Measurements from ENCODE around the gene MAP2K1. TPM values are rescaled to one million over a fixed set of nuclear protein-coding genes. Genes with fewer than 3 reads are reported as not detected.
A peak's percentile ranks its signal among the peaks of the same experiment; 100 is the strongest.
"Not testable (repeated sequence)": the region's sequence is repeated elsewhere in the genome, so short reads cannot be mapped to it uniquely, and the experiment has no call there.

The MAP2K1 gene
- 57.7 and 70.0 TPM in 2 replicates for total RNA-seq

DNA sequence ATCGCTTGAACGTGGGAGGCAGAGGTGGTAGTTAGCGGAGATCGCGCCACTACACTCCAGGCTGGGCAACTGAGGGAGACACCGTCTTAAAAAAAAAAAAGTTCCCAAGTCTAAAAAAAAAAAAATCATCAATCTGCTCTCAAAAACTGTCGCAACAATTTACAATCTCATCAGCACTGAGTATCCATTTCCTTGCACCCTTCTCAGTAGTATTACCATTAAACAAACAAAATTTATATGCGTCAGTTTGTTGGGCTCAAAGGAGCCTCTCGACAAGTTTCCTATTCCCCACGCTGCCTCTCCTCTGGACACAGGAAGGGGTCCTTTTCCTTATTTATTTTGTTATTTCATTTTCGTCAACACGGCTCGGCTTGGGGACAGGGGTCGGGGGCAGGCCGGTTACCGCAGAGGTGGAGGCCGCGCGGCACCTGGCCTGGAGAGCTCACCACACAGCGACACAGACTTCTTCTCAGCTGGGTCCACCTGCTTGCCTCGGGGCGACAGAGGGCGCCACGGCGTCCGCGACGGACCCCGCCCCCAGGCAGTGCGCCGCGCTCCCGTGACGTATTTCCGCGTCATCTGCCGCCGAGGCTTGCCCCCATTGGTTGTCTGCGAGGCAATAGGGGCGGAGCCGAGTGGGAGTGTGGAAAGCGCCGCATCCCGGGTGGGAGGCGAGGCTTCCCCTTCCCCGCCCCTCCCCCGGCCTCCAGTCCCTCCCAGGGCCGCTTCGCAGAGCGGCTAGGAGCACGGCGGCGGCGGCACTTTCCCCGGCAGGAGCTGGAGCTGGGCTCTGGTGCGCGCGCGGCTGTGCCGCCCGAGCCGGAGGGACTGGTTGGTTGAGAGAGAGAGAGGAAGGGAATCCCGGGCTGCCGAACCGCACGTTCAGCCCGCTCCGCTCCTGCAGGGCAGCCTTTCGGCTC, at the start of gene MAP2K1:
Gene MAP2K1, plus strand, starts transcription at position 709 of the 920 bp plus-strand sequence. CDS start 436 bp downstream, outside the sequence.
- no peak for FAIRE-seq
- no peaks in the 10 kb centered on the region for H3K27me3 ChIP-seq (ENCODE audit: control insufficient read depth, insufficient read depth, low read length)
- H3K4me3 ChIP-seq (ENCODE audit: low read depth, low read length), result peak within 1 kb of the TSS; percentile 75
- TF ChIP-seq, protein P1, sequence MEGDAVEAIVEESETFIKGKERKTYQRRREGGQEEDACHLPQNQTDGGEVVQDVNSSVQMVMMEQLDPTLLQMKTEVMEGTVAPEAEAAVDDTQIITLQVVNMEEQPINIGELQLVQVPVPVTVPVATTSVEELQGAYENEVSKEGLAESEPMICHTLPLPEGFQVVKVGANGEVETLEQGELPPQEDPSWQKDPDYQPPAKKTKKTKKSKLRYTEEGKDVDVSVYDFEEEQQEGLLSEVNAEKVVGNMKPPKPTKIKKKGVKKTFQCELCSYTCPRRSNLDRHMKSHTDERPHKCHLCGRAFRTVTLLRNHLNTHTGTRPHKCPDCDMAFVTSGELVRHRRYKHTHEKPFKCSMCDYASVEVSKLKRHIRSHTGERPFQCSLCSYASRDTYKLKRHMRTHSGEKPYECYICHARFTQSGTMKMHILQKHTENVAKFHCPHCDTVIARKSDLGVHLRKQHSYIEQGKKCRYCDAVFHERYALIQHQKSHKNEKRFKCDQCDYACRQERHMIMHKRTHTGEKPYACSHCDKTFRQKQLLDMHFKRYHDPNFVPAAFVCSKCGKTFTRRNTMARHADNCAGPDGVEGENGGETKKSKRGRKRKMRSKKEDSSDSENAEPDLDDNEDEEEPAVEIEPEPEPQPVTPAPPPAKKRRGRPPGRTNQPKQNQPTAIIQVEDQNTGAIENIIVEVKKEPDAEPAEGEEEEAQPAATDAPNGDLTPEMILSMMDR (IDR thresholded peaks at IDR 0.05; ENCODE audit: insufficient read depth, low read length, severe bottlenecking), result peak; percentile 80
- peak; percentile 88 for DNase-seq (ENCODE audit: low read depth)
- H3K36me3 ChIP-seq (ENCODE audit: control insufficient read depth, insufficient read depth, low read length), result no peaks in the 10 kb centered on the region

DNA sequence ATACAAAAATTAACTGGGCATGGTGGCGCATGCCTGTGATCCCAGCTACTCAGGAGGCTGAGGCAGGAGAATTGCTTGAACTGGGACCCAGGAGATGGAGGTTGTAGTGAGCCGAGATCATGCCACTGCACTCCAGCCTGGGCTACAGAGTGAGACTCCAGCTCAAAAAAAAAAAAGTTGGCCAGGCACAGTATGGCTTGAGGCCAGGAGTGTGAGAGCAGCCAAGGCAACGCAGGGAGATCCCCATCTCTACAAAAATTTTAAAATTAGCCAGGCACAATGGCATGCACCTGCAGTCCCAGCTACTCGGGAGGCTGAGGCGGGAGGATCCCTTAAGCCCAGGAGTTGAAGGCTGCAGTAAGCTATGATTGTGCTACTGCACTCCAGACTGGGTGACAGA, 38.2 kb upstream of the MAP2K1 start:
- not testable (repeated sequence) for H3K36me3 ChIP-seq (ENCODE audit: control insufficient read depth, insufficient read depth, low read length); H3K27me3 ChIP-seq (ENCODE audit: control insufficient read depth, insufficient read depth, low read length); DNase-seq (ENCODE audit: low read depth); H3K4me3 ChIP-seq (ENCODE audit: low read depth, low read length); FAIRE-seq

DNA sequence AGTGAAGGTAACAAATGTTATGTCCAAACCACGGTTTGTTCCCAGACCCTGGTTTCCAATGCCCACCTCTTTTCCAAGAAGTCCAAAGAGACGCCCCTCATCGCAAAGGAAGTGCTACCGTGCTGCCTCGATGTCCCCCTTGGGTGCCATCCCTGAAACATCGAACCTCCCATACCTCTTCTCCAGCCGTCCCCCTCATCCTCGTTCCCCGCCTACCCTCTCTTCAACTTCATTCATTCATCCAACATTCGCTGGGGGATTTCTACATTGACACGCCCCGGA, 30.7 kb upstream of the MAP2K1 start:
- TF ChIP-seq, protein P1 (IDR thresholded peaks at IDR 0.05; ENCODE audit: insufficient read depth, low read length, severe bottlenecking), result no peak
- DNase-seq (ENCODE audit: low read depth), result peak; percentile 8
- Histone ChIP-seq H3K4me3 (ENCODE audit: low read depth, low read length) (peak overlapping the region; percentile 87), H3K36me3 (ENCODE audit: control insufficient read depth, insufficient read depth, low read length) (no peaks in the 10 kb centered on the region), H3K27me3 (ENCODE audit: control insufficient read depth, insufficient read depth, low read length) (no peaks in the 10 kb centered on the region)
- no peak for FAIRE-seq

- H3K27me3 ChIP-seq (ENCODE audit: control insufficient read depth, insufficient read depth, low read length), result no peaks in the 10 kb centered on the region
- TF ChIP-seq, protein P1 (IDR thresholded peaks at IDR 0.05; ENCODE audit: insufficient read depth, low read length, severe bottlenecking), result no peak
- DNase-seq (ENCODE audit: low read depth) (peak; percentile 82), FAIRE-seq (no peak)
- peak within 1 kb of the TSS; percentile 87 for H3K4me3 ChIP-seq (ENCODE audit: low read depth, low read length)
- no peaks in the 10 kb centered on the region for H3K36me3 ChIP-seq (ENCODE audit: control insufficient read depth, insufficient read depth, low read length)
Observed at GRCh38 chr15:66356359-66357236, 30.1 kb upstream of the MAP2K1 start, which contains the start of gene TIPIN. Gene TIPIN (minus strand): TSS chr15:66356685. CDS start chr15:66352947, 3,738 bp downstream.

- DNase-seq (ENCODE audit: low read depth) (peak; percentile 96), FAIRE-seq (no peak)
- Histone ChIP-seq H3K4me3 (ENCODE audit: low read depth, low read length) (no peak overlapping the region), H3K27me3 (ENCODE audit: control insufficient read depth, insufficient read depth, low read length) (no peaks in the 10 kb centered on the region), H3K36me3 (ENCODE audit: control insufficient read depth, insufficient read depth, low read length) (no peaks in the 10 kb centered on the region)
- TF ChIP-seq, protein P1 (IDR thresholded peaks at IDR 0.05; ENCODE audit: insufficient read depth, low read length, severe bottlenecking), result no peak
Observed at GRCh38 chr15:66359740-66360139, 27.0 kb upstream of the MAP2K1 start.

DNA sequence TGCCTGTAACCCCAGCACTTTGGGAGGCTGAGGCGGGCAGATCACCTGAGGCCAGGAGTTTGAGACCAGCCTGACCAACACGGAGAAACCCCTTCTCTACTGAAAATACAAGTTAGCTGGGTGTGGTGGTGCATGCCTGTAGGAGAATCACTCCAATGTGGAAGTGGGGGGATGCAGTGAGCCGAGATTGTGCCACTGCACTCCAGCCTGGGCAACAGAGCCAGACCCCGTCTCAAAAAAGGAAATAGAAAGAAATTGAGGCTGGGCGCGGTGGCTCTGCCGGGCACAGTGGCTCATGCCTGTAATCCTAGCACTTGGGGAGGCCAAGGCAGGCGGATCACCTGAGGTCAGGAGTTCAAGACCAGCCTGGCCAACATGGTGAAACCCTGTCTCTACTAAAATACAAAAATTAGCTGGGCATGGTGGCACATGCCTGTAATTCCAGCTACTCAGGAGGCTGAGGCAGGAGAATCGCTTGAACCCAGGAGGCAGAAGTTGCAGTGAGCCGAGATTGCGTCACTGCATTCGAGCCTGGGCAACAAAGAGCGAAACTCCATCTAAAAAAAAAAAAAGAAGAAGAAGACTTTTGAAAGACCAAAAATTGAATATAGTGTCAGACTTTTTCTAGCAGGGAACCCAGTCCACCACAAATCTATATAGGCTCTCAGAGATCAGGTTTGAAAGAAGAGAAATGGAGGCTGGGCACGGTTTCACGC, 24.8 kb upstream of the MAP2K1 start:
- DNase-seq (ENCODE audit: low read depth); H3K4me3 ChIP-seq (ENCODE audit: low read depth, low read length); FAIRE-seq; H3K36me3 ChIP-seq (ENCODE audit: control insufficient read depth, insufficient read depth, low read length); H3K27me3 ChIP-seq (ENCODE audit: control insufficient read depth, insufficient read depth, low read length): not testable (repeated sequence)
